Measurements from ENCODE around the gene OSR1. TPM values are rescaled to one million over a fixed set of nuclear protein-coding genes. Genes with fewer than 3 reads are reported as not detected.

The OSR1 gene
- total RNA-seq, 1 experiment from 2014 or later = 2.6 TPM

GRCh38 chr2:19365126-19365525 lies 6.7 kb upstream of the OSR1 start:
- Histone ChIP-seq H3K4me3 (replicated peaks in 1 of 2; ENCODE audit: low read depth in 1 of 2, low read length in 2 of 2) (no peak overlapping the region), H3K27ac (ENCODE audit: low read depth, low read length) (no peak overlapping the region), H3K9me3 (ENCODE audit: control insufficient read depth in 1 of 2, insufficient read depth in 1 of 2, low read depth in 1 of 2, low read length in 2 of 2) (no peaks in the 10 kb centered on the region), H3K9ac (ENCODE audit: low read length) (no peak overlapping the region), H3K36me3 (ENCODE audit: control insufficient read depth in 1 of 2, insufficient read depth in 2 of 2, low read length in 2 of 2) (no peaks in the 10 kb centered on the region), H3K79me2 (ENCODE audit: insufficient read depth, low read length) (no peaks in the 10 kb centered on the region), H3K9me2 (ENCODE audit: insufficient read depth) (no peaks in the 10 kb centered on the region), H3K27me3 (ENCODE audit: insufficient read depth, low read length) (peaks cover 9% of the 10 kb centered on the region; the same call in 1 of the 2 replicates), H2AFZ (ENCODE audit: low read depth, low read length, poor library complexity, severe bottlenecking) (no peak overlapping the region), H3K4me2 (ENCODE audit: low read length) (no peak overlapping the region), H4K20me1 (ENCODE audit: insufficient read depth) (no peaks in the 10 kb centered on the region), H3K4me1 (ENCODE audit: control insufficient read depth in 1 of 2, insufficient read depth in 2 of 2, low read length in 2 of 2) (peaks cover 0 to 12% of the 10 kb centered on the region in 2 experiments; a peak in 1 of 4 replicates)
- CTCF ChIA-PET = no interaction called here
- no peak for ATAC-seq
- POLR2A ChIA-PET = no interaction called here
- DNase-seq (ENCODE audit: low read depth, low spot score) = no peak
- RAD21 ChIA-PET (ENCODE audit: low non-redundant PET in 1 of 2, low total read pairs in 2 of 2, uncharacterized antibody in 2 of 2, unreplicated experiment in 2 of 2) = interaction anchor here in 1 of 2 experiments (0.5 kb wide), 1 partner anchor 403 kb away, joined by 3 read pairs; no protein-coding TSS in a partner anchor
- intact Hi-C loops (cut with micrococcal nuclease) = no loop called here
- TF ChIP-seq SP1 (IDR thresholded peaks at IDR 0.05; ENCODE audit: low read depth) = no peak
- no peak for TF ChIP-seq ELF1 (IDR thresholded peaks at IDR 0.05; ENCODE audit: borderline replicate concordance, low read depth)
- TF ChIP-seq ZFX (IDR thresholded peaks at IDR 0.05) = no peak
- no peak for TF ChIP-seq TCF7L2 (IDR thresholded peaks at IDR 0.05; ENCODE audit: borderline replicate concordance, extremely low read depth, insufficient read depth, insufficient read length)
- TF ChIP-seq, protein P1, sequence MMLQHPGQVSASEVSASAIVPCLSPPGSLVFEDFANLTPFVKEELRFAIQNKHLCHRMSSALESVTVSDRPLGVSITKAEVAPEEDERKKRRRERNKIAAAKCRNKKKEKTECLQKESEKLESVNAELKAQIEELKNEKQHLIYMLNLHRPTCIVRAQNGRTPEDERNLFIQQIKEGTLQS (IDR thresholded peaks at IDR 0.05) = no peak
- no peak for TF ChIP-seq POLR2AphosphoS5 (IDR thresholded peaks at IDR 0.05; ENCODE audit: low read depth, low read length)
- no peak for TF ChIP-seq YY1 (IDR thresholded peaks at IDR 0.05; ENCODE audit: extremely low read depth, insufficient replicate concordance, low read depth, low read length)
- TF ChIP-seq CTCF (IDR thresholded peaks at IDR 0.05 in 2 of 3, conservative IDR thresholded peaks at IDR 0.05 in 1 of 3; ENCODE audit: borderline replicate concordance in 1 of 3, insufficient read depth in 1 of 3, low read depth in 2 of 3, low read length in 2 of 3) = no peak
- TF ChIP-seq, protein P2, sequence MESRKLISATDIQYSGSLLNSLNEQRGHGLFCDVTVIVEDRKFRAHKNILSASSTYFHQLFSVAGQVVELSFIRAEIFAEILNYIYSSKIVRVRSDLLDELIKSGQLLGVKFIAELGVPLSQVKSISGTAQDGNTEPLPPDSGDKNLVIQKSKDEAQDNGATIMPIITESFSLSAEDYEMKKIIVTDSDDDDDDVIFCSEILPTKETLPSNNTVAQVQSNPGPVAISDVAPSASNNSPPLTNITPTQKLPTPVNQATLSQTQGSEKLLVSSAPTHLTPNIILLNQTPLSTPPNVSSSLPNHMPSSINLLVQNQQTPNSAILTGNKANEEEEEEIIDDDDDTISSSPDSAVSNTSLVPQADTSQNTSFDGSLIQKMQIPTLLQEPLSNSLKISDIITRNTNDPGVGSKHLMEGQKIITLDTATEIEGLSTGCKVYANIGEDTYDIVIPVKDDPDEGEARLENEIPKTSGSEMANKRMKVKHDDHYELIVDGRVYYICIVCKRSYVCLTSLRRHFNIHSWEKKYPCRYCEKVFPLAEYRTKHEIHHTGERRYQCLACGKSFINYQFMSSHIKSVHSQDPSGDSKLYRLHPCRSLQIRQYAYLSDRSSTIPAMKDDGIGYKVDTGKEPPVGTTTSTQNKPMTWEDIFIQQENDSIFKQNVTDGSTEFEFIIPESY (IDR thresholded peaks at IDR 0.05; ENCODE audit: extremely low read depth, insufficient replicate concordance, low read length) = no peak
- TF ChIP-seq REST (IDR thresholded peaks at IDR 0.05; ENCODE audit: low read depth) = no peak
- no peak for TF ChIP-seq JUND (IDR thresholded peaks at IDR 0.05)
- no peak for TF ChIP-seq EGR1 (IDR thresholded peaks at IDR 0.05; ENCODE audit: low read depth)
- TF ChIP-seq SRF (IDR thresholded peaks at IDR 0.05; ENCODE audit: low read depth) = no peak
- TF ChIP-seq CEBPB (IDR thresholded peaks at IDR 0.05; ENCODE audit: low read depth) = no peak
- TF ChIP-seq CBX3 (IDR thresholded peaks at IDR 0.05; ENCODE audit: low read depth) = no peak
- TF ChIP-seq RAD21 (IDR thresholded peaks at IDR 0.05; ENCODE audit: low read depth) = no peak
- no peak for TF ChIP-seq FOSL1 (IDR thresholded peaks at IDR 0.05; ENCODE audit: low read depth)
- TF ChIP-seq ZNF274 (IDR thresholded peaks at IDR 0.05; ENCODE audit: low read depth, low read length) = no peak
- BruUV-seq (replicated peaks) = no TSS peak

All from HCT116 (cell line).